H9 (cell line): ENCODE results near the gene POLR1C. TPM values are rescaled to one million over a fixed set of nuclear protein-coding genes. Genes with fewer than 3 reads are reported as not detected.

Experiments used
- DNase-seq: peaks from one replicate; pipeline ENCODE4 v3.0.0-alpha.2; 2017
- H2AFZ ChIP-seq: one replicate; pipeline ENCODE4 v1.6.1; 2013; ENCODE audit warnings: mild to moderate bottlenecking, low read length, control low read depth, moderate library complexity
- H2AK5ac ChIP-seq: 2 replicates; pipeline ENCODE4 v1.6.1; 2013; ENCODE audit warnings: low read length, control low read depth, mixed read lengths; ENCODE audit not compliant: insufficient read length
- H2BK120ac ChIP-seq: one replicate; pipeline ENCODE4 v1.6.1; 2013; ENCODE audit warnings: low read depth, mild to moderate bottlenecking, low read length, control low read depth, inconsistent platforms; ENCODE audit not compliant: poor library complexity, severe bottlenecking
- H2BK12ac ChIP-seq: 2 replicates; pipeline ENCODE4 v1.6.1; 2013; ENCODE audit warnings: low read length, control low read depth, mixed read lengths, low read depth; ENCODE audit not compliant: insufficient read length
- H2BK15ac ChIP-seq: 2 replicates; pipeline ENCODE4 v1.6.1; 2013; ENCODE audit warnings: low read depth, low read length, control low read depth
- H2BK20ac ChIP-seq: one replicate; pipeline ENCODE4 v1.6.1; 2013; ENCODE audit warnings: low read depth, mild to moderate bottlenecking, low read length, control low read depth, inconsistent platforms; ENCODE audit not compliant: poor library complexity, severe bottlenecking
- H2BK5ac ChIP-seq: 2 replicates; pipeline ENCODE4 v1.6.1; 2013; ENCODE audit warnings: low read length, control low read depth, mixed read lengths; ENCODE audit not compliant: insufficient read length
- H3K14ac ChIP-seq: 2 replicates; pipeline ENCODE4 v1.6.1; 2013; ENCODE audit warnings: low read length, control low read depth; ENCODE audit not compliant: insufficient read depth
- H3K18ac ChIP-seq: 2 replicates; pipeline ENCODE4 v1.6.1; 2013; ENCODE audit warnings: low read depth, mild to moderate bottlenecking, mixed read lengths, low read length, control low read depth; ENCODE audit not compliant: insufficient read length
- H3K23ac ChIP-seq: 2 replicates; pipeline ENCODE4 v1.6.1; 2013; ENCODE audit warnings: low read length, control low read depth, mixed read lengths, low read depth; ENCODE audit not compliant: insufficient read length
- H3K23me2 ChIP-seq: 2 replicates; pipeline ENCODE4 v1.6.1; 2013; ENCODE audit warnings: low read depth, mild to moderate bottlenecking, mixed read lengths, low read length, control low read depth; ENCODE audit not compliant: insufficient read length, poor library complexity, severe bottlenecking
- H3K27ac ChIP-seq: 2 replicates; pipeline ENCODE4 v1.5.1; 2013; ENCODE audit warnings: low read length, control low read depth, mixed read lengths, low read depth; ENCODE audit not compliant: insufficient read length
- H3K27me3 ChIP-seq: 2 replicates; pipeline ENCODE4 v1.6.1; 2013; ENCODE audit warnings: low read length, control low read depth, inconsistent platforms; ENCODE audit not compliant: insufficient read depth
- H3K4ac ChIP-seq: 2 replicates; pipeline ENCODE4 v1.6.1; 2013; ENCODE audit warnings: low read depth, mild to moderate bottlenecking, control low read depth, inconsistent platforms, low read length, moderate library complexity
- H3K4me1 ChIP-seq: 2 replicates; pipeline ENCODE4 v1.6.1; 2013; ENCODE audit warnings: low read length, control low read depth, inconsistent platforms; ENCODE audit not compliant: insufficient read depth
- H3K4me2 ChIP-seq: 2 replicates; pipeline ENCODE4 v1.6.1; 2013; ENCODE audit warnings: low read length, control low read depth, mixed read lengths; ENCODE audit not compliant: insufficient read length, insufficient read depth
- H3K56ac ChIP-seq: 2 replicates; pipeline ENCODE4 v1.6.1; 2013; ENCODE audit warnings: low read depth, mild to moderate bottlenecking, mixed read lengths, low read length, control low read depth; ENCODE audit not compliant: insufficient read length
- H3K79me1 ChIP-seq: 2 replicates; pipeline ENCODE4 v1.6.1; 2013; ENCODE audit warnings: low read depth, mild to moderate bottlenecking, moderate library complexity, low read length, control low read depth, inconsistent platforms; ENCODE audit not compliant: insufficient read depth, poor library complexity, severe bottlenecking
- H3K79me2 ChIP-seq: 2 replicates; pipeline ENCODE4 v1.6.1; 2013; ENCODE audit warnings: low read length, control low read depth, inconsistent platforms; ENCODE audit not compliant: insufficient read depth
- H3K9ac ChIP-seq: 2 replicates; pipeline ENCODE4 v1.6.1; 2013; ENCODE audit warnings: low read length, control low read depth, mixed read lengths; ENCODE audit not compliant: insufficient read length; ENCODE audit errors: extremely low read depth
- H3K9me3 ChIP-seq: one replicate; pipeline ENCODE4 v1.6.1; 2013; ENCODE audit warnings: low read depth, low read length, inconsistent platforms; ENCODE audit not compliant: control insufficient read depth
- H3T11ph ChIP-seq: one replicate; pipeline ENCODE4 v1.6.1; 2013; ENCODE audit warnings: mild to moderate bottlenecking, low read length, control low read depth, inconsistent platforms
- H4K20me1 ChIP-seq: one replicate; pipeline ENCODE4 v1.6.1; 2013; ENCODE audit not compliant: control insufficient read depth, insufficient read length, insufficient read depth
- H4K5ac ChIP-seq: 2 replicates; pipeline ENCODE4 v1.6.1; 2013; ENCODE audit warnings: low read depth, mild to moderate bottlenecking, mixed read lengths, low read length, control low read depth; ENCODE audit not compliant: insufficient read length
- H4K8ac ChIP-seq: replicated peaks from 2 replicates; pipeline ENCODE4 v1.6.1; 2013; ENCODE audit warnings: low read length, control low read depth, mixed read lengths, low read depth; ENCODE audit not compliant: insufficient read length
- H4K91ac ChIP-seq: 2 replicates; pipeline ENCODE4 v1.6.1; 2013; ENCODE audit warnings: low read depth, mild to moderate bottlenecking, moderate library complexity, mixed read lengths, low read length, control low read depth; ENCODE audit not compliant: insufficient read length
- H3K27ac Mint-ChIP-seq, 3 experiments: 2 replicates in 2 of 3; 3 replicates in 1 of 3; pipeline ENCODE4 v1.8.0; 2020 to 2021; ENCODE audit warnings: mixed read lengths in 3 of 3, mild to moderate bottlenecking in 1 of 3, moderate library complexity in 1 of 3
- H3K27me3 Mint-ChIP-seq: 2 replicates; pipeline ENCODE4 v1.8.0; 2021; ENCODE audit warnings: low read depth, mild to moderate bottlenecking, moderate library complexity, mixed read lengths
- H3K36me3 Mint-ChIP-seq, 3 experiments: 2 replicates in 2 of 3; 3 replicates in 1 of 3; pipeline ENCODE4 v1.8.0; 2020 to 2021; ENCODE audit warnings: low read depth in 3 of 3, mixed read lengths in 3 of 3; ENCODE audit not compliant: insufficient read depth in 1 of 3
- H3K4me1 Mint-ChIP-seq, 2 experiments: 2 replicates each; pipeline ENCODE4 v1.8.0; 2020; ENCODE audit warnings: mixed read lengths in 2 of 2
- H3K4me3 Mint-ChIP-seq, 2 experiments: 2 replicates in 1 of 2; 3 replicates in 1 of 2; pipeline ENCODE4 v1.8.0; 2020 to 2021; ENCODE audit warnings: mild to moderate bottlenecking in 2 of 2, mixed read lengths in 2 of 2, moderate library complexity in 1 of 2
- H3K9me3 Mint-ChIP-seq, 2 experiments: 2 replicates in 1 of 2; 3 replicates in 1 of 2; pipeline ENCODE4 v1.8.0; 2020; ENCODE audit warnings: mild to moderate bottlenecking in 2 of 2, mixed read lengths in 2 of 2, moderate library complexity in 1 of 2
- CTCF ChIP-seq: fragments of 200-600 bp; sonication (generic); conservative IDR thresholded peaks from 3 replicates; pipeline ENCODE4 v1.8.0; 2021; ENCODE audit warnings: antibody characterized with exemption, mild to moderate bottlenecking
- WGBS: extraction: QIAGEN DNeasy Blood & Tissue Kit; methylation state at CpG from one replicate; pipeline ENCODE4 v1.1.7; 2013; ENCODE audit warnings: missing lambda C conversion rate, low lambda C conversion rate, mixed read lengths; ENCODE audit not compliant: insufficient read length; ENCODE audit errors: extremely low coverage; 5-methylcytosine and 5-hydroxymethylcytosine counted together
- total RNA-seq: library from RNA; stranded (reverse); gene quantifications from 2 replicates; pipeline ENCODE4 v1.2.1, GENCODE V29; 2021

POLR1C gene
- total RNA-seq, 1 experiment from 2014 or later: 75.8 TPM

- Histone ChIP-seq H2AFZ (no peak overlapping the region), H3K18ac (no peak overlapping the region)
Measured at GRCh38 chr6:43469947-43470346, 46.9 kb upstream of the POLR1C start.

More at GRCh38 chr6:43469947-43470346, 46.9 kb upstream of the POLR1C start:
- H3K4me1 ChIP-seq: peaks cover 3% of the 10 kb centered on the region; the same call in 1 of the 2 replicates
- no peak overlapping the region for H4K8ac ChIP-seq
- no peak overlapping the region for H3K9ac ChIP-seq
- no peak overlapping the region for H2BK20ac ChIP-seq
- TF ChIP-seq CTCF: no peak
- H3T11ph ChIP-seq: no peak overlapping the region
- H3K9me3 ChIP-seq: no peaks in the 10 kb centered on the region
- no peak overlapping the region for H2AK5ac ChIP-seq
- Mint-ChIP-seq H3K36me3 (no peaks in the 10 kb centered on the region), H3K9me3 (no peaks in the 10 kb centered on the region), H3K4me1 (peaks cover 12 to 15% of the 10 kb centered on the region in 2 experiments), H3K27me3 (peaks cover 6% of the 10 kb centered on the region), H3K4me3 (no peak overlapping the region), H3K27ac (no peak overlapping the region; a peak in 2 of 7 replicates)
- H3K14ac ChIP-seq: no peak overlapping the region
- H3K27ac ChIP-seq: no peak overlapping the region
- no peak overlapping the region for H3K56ac ChIP-seq
- H2BK120ac ChIP-seq: no peak overlapping the region
- no peaks in the 10 kb centered on the region for H3K27me3 ChIP-seq
- no peak overlapping the region for H2BK5ac ChIP-seq
- no peak overlapping the region for H3K4me2 ChIP-seq
- no peak overlapping the region for H4K5ac ChIP-seq
- no peak overlapping the region for H3K23ac ChIP-seq
- H4K91ac ChIP-seq: no peak overlapping the region
- H3K4ac ChIP-seq: no peak overlapping the region
- no peak overlapping the region for H2BK12ac ChIP-seq
- no CpG with 5 or more reads among the region's 7 CpGs for WGBS
- H3K23me2 ChIP-seq: no peaks in the 10 kb centered on the region
- no peak overlapping the region for H2BK15ac ChIP-seq
- H3K79me1 ChIP-seq: no peaks in the 10 kb centered on the region
- no peaks in the 10 kb centered on the region for H4K20me1 ChIP-seq
- DNase-seq: no peak
- no peaks in the 10 kb centered on the region for H3K79me2 ChIP-seq
